Astrocyte of the cerebellum (primary cell): ENCODE data around the gene CMBL.
"Not testable (repeated sequence)": the region's sequence is repeated elsewhere in the genome, so short reads cannot be mapped to it uniquely, and the experiment has no call there.

Source experiments
- DNase-seq: peaks from one replicate; pipeline ENCODE4 v3.0.0-alpha.2; 2011; ENCODE audit warnings: low read depth
- H3K4me3 ChIP-seq: 2 replicates; pipeline ENCODE4 v1.5.1; 2011; ENCODE audit warnings: mild to moderate bottlenecking, low read depth, low read length, moderate library complexity
- CTCF ChIP-seq: IDR thresholded peaks from 2 replicates; pipeline ENCODE4 v1.5.1; 2012; ENCODE audit warnings: low read length, low read depth, moderate library complexity, mild to moderate bottlenecking; ENCODE audit errors: missing control alignments
- in situ Hi-C: cut with HindIII; loops from 2 replicates; pipeline ENCODE4 v1.10.0; 2017; ENCODE audit warnings: low sequenced_read_pairs

The CMBL gene

GRCh38 chr5:10290438-10290837 is 17.3 kb downstream of the CMBL start:
- no peak for DNase-seq
- TF ChIP-seq CTCF, result no peak
- in situ Hi-C loops, result no loop called here
- H3K4me3 ChIP-seq, result no peak overlapping the region

GRCh38 chr5:10289991-10290390 is 17.7 kb downstream of the CMBL start:
- no peak overlapping the region for H3K4me3 ChIP-seq
- DNase-seq, result no peak
- in situ Hi-C loops, result no loop called here
- TF ChIP-seq CTCF, result no peak

- no peak overlapping the region for H3K4me3 ChIP-seq
- DNase-seq, result no peak
- TF ChIP-seq CTCF, result no peak
- in situ Hi-C loops, result no loop called here
These were observed 18.3 kb downstream of the CMBL start for GRCh38 chr5:10289353-10289752.

- in situ Hi-C loops, result no loop called here
- no peak for TF ChIP-seq CTCF
- no peak for DNase-seq
These were observed 19.0 kb downstream of the CMBL start for GRCh38 chr5:10288592-10289219.

GRCh38 chr5:10286862-10287227 is 20.9 kb downstream of the CMBL start:
- H3K4me3 ChIP-seq, result no peak overlapping the region
- TF ChIP-seq CTCF, result no peak
- no peak for DNase-seq
- in situ Hi-C loops, result no loop called here

More at GRCh38 chr5:10288592-10289219, 19.0 kb downstream of the CMBL start:
- no peak overlapping the region for H3K4me3 ChIP-seq

GRCh38 chr5:10286162-10286861 is 21.4 kb downstream of the CMBL start:
- no peak overlapping the region for H3K4me3 ChIP-seq

GRCh38 chr5:10285362-10285761 is 22.3 kb downstream of the CMBL start:
- H3K4me3 ChIP-seq, DNase-seq, in situ Hi-C loops: not testable (repeated sequence)

More at GRCh38 chr5:10286162-10286861, 21.4 kb downstream of the CMBL start:
- DNase-seq, result no peak
- in situ Hi-C loops, result no loop called here
- TF ChIP-seq CTCF, result no peak
